ENCODE results near the gene CCDC102A.

The CCDC102A gene

DNA sequence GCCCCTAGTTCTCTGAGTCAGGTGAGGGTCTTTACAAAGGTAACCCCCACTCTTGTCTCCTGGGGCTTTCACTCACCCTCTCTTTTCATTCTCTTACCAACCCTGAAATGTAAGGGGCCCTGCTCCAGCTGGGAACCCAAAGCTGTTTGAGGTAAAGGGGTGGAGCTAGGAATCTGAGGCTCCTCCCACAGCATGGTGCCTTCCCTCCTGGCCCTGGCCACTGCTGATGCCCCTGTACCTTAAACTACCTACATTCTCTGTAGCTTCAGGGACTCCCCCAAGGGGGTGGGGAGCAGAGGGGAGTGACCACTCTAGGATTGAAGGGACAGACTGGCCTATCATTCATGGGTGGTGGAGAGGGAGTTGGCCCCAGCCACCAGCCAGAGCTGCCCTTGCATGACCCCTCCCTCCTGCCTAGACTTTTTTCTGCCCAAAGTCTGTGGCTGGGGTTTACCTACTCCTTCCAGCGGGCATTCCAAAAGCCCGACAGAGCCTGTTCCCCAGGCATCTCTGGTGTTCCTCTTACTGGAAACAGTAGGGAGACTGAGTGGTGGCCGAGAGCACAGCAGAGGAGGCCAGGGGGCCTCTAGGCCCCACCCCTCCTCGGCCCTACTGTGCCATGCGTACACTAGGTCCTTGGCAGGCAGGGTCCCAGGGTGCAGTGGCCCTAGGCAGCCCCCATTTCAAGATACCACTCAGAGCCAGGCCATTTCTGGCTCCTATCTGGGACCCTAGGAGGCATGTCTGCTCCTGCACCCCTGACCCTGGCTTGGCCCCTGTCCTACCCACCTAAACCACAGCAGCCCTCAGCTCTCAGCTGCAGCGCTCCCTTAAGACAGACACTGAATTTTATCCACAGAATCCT, 59.6 kb downstream of the CCDC102A start:
- DNase-seq = no peak

DNA sequence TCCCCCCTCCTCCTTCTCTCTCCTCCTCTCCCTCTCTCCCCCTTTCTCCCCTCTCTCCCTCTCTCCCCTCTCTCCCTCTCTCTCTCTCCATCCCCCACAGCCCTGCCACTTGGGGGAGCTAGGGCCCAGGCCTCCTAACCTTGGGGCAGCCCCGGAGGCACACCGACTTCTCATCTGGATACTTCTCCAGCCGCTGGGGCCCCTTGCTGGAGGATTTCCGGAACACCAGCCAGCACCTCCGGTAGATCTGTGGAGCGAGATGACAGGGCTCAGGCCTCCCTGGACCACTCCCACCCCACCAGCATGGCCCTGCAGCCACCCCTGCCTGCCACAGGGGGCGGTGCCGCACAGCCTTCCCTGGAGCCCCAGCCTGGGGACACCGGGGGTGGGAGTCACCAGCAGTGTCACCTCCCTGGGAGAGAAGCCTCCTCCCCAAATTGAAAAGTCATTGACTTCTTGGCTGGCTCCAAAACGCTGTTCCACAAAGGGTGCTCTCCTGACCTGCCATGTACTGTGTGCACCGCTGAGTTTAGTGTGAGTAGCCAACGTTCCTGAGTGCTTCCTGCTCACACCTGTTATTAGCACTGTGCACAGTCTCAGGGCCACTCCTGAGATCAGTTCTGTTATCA, 60.5 kb downstream of the CCDC102A start:
- DNase-seq = peak; percentile 79

DNA sequence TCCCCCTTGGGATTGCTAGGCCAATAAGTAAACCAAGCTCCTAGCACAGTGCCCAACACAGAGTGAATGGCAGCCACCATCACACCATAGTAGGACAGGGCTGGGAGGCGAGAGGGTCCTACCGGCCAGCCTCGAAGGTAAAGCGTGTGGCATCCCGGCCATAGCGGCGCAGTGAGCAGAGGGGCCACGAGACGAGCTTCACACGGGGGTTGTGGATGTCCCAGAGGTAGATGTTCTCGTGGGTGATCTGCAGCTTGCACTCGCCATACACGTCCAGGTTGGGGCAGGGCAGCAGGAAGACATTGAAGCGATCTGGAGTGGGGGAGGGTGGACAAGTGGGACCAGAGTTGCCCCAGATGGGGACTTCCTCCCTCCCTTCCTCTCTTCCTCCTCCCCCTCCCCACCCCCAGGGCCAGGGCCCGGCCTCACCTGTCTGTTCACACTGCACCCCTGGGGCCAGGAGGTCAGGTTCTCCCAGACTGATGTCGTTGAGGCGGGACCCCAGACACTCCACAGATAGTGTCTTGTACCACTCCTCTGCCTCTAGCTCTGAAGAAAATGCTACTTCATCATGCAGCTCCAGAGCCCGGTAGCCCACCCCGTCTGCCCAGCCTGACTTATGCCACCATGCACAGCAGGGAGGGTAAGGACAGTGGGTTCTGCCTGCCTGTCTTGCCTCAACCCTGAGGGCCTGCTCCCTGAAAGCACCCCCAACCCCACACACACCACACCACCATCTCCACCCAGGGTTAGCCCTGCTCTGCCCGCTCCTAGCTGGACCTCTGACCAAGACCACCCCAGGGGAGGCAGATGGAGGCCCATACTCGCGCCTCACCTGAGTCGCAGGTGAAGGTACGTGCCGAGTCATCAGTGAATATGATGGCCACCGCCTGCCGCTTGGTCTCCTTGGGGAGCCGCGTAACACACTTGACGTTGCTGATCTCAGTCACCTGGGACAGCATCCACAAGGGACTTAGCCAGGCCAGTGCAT, 61.4 kb downstream of the CCDC102A start:
- DNase-seq = no peak

DNA sequence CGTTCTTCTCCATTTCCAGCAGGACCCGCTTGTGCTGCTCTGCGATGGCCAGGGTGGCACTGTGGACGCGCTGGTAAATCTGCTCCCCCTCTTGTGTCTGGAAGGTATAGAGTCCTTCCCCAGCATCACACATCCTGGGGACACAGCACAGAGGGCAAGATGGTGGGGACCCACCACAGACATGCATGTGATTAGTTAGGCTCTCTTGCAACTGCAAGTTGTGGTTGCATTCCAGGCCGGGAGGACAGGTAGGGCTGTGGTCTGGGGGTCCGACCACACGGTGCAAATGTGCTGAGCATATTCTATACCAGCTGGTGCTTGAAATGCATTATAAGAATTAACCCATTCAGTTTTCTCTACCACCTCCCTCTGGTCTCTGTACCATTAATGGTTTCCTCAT, 62.5 kb downstream of the CCDC102A start:
- no peak for DNase-seq

DNA sequence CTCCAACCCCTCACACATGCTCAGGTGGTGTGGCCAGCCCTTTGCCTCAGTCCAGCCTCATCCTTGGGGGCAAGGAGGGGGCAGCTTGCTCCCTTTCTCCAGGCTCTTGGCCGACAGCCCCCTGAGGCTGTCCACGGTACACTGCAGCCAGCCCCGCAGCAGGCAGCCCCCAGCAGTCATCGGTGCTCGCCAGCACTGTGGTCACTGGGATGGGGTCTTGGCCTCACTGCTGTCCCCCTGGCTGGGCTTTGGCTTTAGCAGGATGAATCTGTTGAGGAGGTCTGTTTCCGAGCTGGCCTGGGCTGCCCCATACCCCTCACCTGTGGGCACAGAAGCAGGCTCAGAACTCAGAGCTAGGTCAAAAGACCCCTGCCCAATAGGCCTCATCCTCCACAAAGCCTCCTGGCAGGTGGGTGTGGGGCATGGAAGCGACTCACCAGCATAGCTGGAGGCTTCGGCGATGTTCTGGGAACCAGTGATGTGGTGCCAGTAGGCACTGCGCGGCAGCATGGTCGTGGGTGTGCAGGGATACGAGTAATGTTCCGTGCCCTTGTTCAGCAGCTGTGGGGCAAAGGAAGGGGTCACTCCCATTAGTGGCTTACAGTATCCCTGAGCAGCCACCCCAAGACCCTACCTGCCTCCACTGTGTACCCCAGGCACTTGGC, 63.1 kb downstream of the CCDC102A start:
- no peak for DNase-seq

DNA sequence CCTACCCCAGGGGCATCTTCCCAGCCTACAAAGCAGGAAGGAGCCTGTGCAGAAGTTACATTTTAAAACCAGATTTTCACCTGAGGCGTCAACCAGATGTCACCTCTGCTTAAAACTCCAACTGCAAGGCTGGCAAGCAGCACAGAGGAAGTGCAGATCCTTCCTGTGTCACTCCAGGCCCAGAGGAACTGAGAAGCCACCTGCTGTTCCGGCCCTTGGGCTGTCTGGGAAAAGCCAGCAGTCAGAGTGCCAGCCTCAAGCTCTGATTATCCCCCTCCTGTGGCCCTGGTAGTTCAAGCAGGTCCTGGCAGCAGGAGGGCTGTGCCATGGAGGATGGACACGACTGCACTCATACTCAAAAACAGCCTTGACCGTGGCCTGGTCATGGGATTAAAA, 63.7 kb downstream of the CCDC102A start:
- no peak for DNase-seq

DNA sequence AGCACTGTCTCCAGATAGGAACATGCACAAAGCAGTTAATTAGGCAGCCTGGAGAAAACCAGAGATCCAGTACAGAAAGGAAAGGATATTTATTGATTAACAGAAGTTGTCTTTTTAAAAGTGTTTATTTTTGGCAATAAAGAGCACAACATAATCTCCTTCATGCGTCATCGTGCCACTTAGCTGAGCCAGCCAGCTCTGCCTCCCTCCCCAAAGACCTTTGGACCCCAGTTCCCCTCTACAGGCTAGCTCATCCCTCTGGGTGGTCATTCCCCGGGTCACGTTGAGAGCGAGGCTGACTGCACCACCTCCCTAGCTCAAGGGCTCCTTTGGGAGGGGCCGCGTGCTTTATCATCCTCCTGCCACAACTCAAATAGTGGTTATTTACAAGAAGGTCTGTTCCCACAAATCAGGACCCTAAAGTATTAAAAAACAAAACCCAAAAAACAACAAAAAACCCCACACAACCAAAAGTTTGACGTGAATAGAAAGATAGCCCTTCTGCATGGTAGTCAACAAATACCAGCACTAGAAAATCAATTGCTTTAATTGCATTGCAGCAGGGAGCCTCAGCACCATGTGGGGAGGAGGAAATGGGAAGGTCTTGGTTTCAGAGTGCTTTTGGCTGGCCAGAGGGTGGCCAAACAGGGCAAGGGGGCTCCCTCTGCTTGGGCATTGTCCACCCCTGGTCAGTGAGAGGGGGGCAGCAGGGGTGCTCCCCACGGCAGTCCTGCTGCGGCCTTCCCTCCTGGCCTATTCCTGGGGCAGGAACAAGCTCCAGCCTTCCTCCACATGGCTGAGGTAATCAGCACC, 64.3 kb downstream of the CCDC102A start:
- DNase-seq = no peak

DNA sequence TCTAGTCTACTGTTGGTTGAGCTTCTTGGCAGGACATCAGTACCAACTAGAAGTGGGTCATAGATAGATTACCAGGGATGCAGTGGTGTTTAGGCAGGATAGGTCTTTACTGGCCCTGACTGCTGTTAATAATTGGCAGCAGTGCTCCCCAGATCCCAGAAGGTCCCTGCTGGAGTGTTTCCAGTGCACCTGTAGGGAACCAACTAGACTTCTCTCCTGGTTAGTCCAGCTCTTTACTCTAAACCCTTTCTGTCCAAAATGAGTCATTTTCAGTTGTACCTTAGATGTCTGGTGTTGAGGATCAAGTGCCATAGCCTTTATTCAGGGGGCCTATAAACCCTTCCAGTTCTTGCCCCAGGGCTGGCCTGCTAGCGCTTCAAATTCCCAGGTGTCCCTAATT, 65.2 kb downstream of the CCDC102A start:
- no peak for DNase-seq

DNA sequence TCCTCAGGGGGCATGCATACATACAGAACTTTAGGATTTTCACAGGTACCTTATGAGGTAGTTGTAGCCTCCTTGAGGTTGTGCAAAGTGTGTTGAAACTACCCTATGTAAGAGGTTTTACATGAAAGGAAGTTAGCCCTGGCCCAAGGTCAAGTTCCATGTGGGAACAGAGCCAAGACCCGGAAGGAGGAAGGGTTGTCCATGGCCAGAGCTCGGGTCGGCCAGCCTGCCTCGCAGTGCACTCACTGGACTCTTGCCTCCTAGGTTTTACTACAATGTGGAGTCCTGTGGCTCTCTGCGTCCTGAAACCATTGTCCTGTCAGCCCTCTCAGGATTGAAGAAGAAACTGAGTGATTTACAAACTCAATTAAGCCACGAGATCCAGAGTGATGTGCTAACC, 65.7 kb downstream of the CCDC102A start:
- DNase-seq = no peak

DNA sequence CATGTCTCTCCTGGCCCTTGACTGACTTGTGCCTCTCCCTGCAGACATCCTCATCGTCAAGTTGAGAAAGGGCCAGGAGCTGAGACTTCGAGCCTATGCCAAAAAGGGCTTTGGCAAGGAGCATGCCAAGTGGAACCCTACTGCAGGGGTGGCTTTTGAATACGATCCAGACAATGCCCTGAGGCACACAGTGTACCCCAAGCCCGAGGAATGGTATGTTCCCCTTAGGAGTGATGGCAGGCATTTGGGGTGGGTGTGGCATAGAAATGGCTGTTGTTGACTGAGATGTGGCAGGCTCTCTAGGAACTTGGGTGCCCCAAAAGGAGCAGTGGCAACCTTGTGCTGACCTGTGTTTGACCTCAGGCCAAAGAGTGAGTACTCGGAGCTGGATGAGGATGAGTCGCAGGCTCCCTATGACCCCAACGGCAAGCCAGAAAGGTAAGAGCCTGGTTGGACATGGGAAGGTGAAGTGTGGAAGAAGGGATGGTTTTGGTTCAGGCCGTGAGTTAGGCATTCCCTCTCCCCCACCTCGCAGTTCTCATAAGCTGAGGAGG, 66.4 kb downstream of the CCDC102A start:
- DNase-seq = no peak

DNA sequence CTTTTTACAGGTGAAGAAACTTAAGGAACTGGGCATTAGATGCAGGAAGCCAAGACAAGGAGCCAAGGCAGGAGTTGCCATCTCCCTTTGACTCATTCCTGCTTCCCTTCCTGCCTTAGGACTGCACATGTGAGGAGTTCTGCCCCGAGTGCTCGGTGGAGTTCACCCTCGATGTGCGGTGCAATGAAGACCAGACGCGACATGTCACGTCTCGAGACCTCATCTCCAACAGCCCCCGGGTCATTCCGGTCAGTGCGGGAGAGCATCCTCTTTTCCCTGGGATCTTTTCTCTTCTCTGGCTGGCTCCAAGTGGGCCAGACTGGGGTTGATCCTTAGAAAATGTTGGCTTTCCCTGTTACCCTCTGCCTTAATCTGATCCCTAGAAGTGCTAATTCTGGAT, 67.3 kb downstream of the CCDC102A start:
- no peak for DNase-seq

DNA sequence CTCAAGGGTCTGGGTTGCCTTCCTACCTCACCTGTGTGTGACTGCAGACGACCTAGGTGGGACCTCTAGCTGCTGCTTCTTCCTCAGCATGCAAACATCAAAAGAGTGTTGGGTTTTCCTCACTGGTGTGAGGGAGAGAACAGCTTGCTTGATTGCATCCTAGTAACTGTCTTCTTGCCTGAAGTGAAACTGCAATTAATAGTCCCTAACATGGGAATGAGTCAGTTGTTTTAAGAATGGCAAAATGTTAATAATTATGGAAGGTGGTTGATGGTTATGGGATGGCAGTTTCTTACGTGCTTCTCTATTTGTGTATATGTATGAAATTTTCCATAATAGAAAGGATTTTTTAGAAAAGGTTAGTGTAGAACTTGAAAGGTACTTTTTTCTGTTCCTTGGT, 68.0 kb downstream of the CCDC102A start:
- no peak for DNase-seq

DNA sequence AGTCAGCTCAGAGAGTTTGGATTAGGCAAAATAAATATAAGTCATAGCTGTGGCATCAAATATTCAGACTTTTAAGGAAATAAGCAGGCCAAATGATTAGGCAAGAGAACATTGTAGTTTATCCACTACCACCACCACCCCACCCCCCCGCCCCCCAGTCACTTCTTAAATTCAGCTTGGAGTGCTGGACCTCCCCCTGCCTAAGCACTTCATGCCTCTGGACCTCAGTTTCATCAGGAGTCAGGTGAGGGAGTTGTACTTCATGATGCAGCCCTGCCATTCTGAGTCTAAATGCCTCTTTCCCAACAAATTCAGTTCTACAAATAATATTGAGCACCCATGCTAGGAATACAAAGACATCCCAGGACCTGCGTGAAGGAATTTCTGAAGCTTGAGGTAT, 71.8 kb downstream of the CCDC102A start:
- no peak for DNase-seq

DNA sequence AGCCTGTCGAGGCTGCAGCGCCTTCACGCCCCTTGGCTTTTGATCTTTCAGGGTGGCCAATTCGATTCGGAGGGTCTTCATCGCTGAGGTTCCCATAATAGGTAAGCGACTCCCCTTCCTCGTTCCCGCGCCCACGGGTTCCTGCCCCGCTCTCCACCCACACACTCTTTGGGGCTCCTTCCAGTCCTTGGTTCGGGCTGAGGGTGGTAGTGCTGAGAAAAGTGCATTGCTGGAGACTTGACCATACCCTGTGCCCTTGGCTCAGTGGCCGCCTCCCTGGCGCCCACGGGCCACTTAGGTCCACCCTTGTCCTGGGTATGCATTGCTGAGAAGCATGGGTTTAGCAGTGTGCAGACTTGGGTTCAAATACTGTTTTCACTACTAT, 73.4 kb downstream of the CCDC102A start:
- DNase-seq = no peak

DNA sequence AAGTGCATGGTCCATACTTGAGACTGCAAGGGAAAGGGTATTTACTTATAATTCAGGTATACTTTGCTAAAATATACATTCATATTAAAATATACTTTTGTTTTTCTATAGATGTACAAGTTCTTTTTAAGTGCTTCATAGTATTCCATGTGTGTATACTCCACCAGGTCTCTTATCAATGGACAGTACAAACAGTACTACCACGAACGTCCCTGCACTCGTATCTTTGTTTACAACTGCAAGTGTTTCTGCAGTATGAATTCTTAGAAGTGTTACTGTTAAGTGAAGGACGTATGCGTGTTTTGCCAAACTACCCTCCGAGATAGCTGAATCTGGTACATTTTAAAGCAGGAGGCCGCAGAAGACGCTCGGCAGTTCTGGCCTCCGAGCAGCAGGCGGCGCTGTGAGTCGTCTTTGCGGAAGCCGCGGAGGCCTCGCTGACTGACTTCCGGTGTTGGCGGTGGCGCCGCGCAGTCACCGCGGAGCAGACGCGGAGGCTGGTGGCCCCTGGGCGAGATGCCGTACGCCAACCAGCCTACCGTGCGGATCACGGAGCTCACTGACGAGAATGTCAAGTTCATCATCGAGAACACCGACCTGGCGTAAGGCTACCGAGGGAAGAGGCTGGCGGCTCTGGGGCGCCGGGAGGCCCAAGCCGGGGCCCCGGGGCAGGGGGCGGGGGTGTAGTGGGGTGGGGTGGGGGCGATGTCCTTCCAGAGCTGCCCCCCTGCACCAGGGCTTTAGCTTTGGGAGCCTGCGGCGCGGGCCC, 74.0 kb downstream of the CCDC102A start, which contains the start of gene POLR2C:
Gene POLR2C (plus strand): TSS at position 471 of the 769 bp plus-strand sequence. CDS start 46 bp downstream, at position 517.
- peak; percentile 94 for DNase-seq
